Midbrain (tissue), 1 donor: ENCODE measurements around the gene FLYWCH1.

Experiments
- DNase-seq: peaks from one replicate; lab custom pipeline; 2025; lab: John Stamatoyannopoulos, UW

Gene FLYWCH1

DNA sequence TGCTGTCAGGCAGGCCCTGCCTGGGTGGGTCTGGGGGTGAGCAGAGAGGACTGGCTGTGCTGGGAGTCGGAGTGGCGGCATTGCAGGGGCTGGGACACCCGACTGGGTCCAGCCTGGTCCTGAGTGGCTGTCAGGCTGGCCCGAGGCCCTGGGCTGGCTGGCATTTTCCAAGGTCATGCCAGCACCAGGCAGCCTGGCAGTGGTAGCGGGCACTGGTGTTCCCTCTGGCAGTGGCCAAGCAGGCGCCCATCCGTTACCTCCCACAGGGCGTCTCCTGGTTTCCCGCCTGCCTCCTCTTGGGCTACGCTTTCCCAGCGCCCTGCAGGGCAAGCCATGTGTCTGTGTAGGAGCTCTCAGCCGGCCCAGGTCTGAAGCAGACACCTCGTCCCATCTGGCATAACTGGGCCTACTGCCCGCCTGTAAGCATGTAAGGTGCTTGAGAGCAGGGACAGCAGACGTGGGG is 74.2 kb downstream of the FLYWCH1 start:
- DNase-seq: no peak

DNA sequence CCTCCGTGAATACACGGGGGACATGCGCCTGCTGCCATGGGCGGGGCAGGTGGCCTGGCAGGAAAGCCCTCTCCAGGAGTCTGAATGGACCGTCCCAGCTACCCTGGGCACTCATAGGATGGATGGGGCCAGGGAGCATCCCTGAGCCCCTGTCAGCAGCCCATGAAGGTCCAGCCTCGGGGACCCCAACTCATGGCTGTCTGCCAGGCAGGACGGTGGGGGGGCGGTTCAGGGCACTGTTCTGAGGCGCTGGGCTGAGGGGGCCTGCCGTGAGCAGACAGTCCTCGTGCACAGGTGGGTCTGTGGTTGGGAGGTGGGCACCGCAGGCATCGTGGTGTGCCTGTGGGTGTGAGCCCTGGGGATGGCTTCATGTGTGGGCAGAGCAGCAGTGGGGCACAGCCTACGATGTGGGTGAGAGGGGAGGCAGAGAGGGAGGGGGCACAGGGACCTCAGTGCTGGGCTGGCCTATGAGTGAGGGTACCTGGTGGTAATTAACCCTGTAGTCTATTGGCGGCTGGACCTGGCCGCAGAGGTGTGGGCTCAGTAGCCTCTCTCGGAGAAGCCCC is 75.0 kb downstream of the FLYWCH1 start:
- no peak for DNase-seq

GRCh38 chr16:2987286-2987685 is 75.6 kb downstream of the FLYWCH1 start:
- DNase-seq: no peak

DNA sequence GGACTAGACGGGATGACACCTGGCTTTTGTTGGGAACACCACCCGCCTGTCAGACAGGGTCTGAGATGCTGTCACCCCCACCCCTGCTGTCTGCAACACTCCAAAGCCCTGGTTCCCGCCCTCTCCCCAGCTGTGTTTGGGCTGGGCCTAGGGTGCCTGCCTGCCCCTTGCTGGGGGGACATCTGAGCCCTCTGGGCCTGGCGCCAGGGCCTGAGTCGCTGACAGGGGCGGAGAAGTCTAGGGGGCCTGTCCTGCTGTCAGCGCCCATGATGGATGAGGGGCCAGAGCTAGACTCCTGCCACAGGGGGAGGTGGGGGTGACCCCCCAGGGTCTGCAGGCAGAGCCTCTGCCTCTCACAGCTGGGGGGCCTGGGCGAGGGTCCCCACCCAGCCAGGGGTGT is 76.1 kb downstream of the FLYWCH1 start:
- no peak for DNase-seq

DNA sequence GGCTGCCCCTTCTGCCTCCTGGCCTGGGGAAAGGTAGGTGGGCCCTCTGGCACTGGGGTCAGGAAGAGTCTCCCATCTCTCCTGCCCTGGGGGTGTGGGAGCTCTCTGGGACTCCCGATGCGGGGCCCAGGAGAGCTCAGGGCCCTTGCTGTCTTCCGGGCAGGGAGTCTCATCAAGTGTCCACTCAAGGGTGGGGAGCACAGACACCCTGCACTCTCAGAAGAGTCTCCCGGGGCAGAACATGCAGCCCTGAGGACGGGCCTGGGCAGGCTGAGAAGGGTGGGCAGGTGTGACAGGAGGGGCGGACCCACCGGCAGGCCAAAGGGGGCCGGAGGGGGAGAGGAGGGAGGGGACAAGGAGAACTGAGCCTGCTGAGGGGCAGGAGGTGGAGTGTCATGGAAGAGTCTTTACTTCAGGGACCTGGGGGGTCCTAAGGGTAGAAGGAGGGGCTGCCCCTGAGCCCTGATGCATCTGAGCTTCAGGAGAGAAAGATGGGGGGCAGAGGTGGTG is 76.9 kb downstream of the FLYWCH1 start:
- no peak for DNase-seq

DNA sequence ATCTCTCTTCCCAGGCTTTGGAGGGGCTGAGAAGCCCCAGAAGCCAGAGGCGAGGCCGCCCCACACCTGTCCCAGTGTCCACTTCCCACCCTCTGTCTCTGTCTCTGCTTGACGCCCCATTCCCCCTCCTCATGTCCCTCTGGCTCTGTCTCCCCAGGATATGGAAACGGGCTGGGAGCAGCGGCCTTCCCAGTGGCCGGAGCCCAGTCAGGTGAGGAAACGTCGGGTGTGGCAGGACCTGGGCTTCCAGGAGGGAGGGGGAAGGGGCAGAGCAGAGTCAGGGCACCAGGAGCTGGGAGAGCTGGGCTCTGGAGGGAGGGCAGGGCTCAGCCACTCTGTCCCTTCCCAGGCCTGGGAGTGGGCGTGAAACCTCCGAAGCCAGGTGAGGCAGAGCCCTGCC is 79.2 kb downstream of the FLYWCH1 start:
- no peak for DNase-seq

DNA sequence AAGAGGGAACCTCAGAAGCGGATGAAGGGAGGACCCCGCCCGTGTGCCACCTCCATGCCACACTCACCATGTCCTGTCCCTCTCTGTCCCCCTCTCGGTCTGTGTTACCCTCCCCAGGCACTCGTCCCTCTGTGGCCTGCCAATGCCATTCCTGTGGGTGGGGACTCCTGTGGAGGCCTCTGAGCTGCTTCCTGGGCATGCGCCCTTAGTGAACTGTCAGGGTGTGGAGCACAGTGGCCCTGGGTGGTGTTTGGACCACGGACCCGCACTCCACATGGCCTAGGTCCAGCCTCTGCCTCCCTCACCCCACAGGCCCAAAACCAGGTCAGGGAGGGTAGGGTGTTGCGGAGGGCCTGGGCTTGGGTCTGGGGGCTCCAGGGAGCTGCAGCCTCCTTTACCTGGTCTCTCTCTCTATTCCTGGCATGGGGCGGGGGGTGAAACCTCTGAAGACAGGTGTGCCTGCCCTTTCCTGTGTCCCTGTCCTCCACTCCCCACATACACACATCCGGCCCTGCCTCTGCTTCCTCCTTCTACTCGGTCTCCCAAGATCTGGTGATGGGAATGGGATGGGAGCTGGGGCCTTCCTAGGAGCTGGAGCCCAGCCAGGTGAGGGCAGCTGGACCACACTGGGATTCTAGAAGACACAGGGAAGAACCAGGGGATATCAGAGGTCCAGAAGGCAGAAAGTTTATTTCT is 80.0 kb downstream of the FLYWCH1 start:
- DNase-seq: no peak

DNA sequence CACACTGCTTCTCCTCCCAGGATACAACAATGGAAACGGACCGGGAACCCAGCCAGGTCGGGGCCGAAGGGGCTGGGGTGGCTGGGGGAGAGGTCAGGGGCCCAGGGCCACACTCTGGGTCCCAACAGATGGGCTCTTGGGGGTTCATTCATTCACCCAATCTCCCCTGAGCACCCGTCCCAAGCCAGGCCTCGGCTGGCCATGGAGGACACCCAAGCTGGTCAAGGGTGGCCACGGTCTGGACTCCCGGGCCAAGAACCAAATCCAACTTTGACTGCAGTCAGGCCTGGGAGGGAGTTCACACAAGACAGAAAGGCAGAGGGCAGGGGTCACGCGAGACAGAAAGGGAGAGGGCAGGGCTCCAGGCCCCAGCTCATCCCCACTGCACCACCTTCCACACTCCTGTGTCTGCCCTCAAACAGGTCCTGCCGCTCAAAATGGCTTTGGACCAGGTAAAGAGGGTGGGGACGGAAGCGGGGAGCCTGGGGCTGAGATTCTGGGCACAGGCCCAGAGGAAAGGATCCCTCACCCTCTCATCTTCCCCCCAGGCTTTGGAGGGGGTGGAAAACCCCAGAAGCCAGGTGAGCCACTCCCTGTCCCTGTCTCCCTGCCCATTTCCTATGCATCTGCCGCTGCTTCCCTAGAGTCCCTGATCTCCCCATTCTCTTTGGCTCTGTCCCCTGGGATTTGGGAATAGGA is 80.8 kb downstream of the FLYWCH1 start:
- DNase-seq: no peak

DNA sequence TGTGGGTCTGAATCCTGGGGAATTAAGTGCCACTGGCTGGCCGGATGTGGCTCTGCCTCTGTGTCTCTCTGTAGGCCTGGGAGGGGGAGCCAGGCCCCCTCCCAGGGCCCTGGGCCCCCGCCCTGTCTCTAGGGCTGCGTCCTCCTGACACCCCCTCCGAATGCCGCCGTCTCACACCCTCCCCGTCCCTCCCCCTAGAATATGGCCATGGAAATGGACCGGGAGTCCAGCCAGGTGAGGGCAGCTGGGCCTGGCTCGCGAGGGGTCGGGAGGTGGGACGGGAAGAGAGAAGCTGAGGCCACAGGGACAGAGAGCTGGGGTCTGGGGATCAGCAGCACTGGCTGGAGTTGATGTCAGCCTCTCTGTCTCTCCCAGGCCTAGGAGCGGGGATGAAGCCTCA is 84.6 kb downstream of the FLYWCH1 start:
- no peak for DNase-seq

- DNase-seq: no peak
Measured at GRCh38 chr16:2999929-3000328, 88.2 kb downstream of the FLYWCH1 start.

DNA sequence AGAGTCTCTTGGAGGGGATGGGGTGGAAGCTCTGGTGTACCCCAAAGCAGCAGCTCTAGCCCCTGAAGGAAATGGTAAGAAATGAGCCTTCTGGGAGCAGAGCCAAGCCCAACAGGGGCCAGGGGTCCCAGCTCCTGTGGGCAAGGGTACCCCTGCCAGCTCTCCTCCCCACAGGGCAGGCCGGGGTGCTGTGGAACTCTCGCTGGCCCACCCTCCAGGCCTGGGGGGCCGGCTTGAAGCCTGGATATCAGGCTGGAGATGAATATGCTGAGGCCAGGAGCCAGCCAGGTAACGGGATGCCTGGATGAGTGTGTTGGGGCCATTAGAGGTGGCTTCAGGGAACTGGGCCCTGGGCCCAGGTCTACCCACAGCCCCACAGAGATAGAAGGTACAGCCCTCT is 88.8 kb downstream of the FLYWCH1 start:
- no peak for DNase-seq
